Kidney (tissue), 14 donors: ENCODE data around the gene CC2D1B. TPM values are rescaled to one million over a fixed set of nuclear protein-coding genes. Genes with fewer than 3 reads are reported as not detected.

Source experiments
- DNase-seq, 5 donors: peaks; one replicate each; pipeline ENCODE4 v3.0.0-alpha.2; 2013 to 2020
- FAIRE-seq: peaks from 2 replicates; lab custom pipeline; 2012; peaks lifted over from hg19 to GRCh38; lab: Jason Lieb, UNC
- H3K27ac ChIP-seq, 2 donors: one replicate each; pipeline ENCODE4 v1.7.0; 2013; ENCODE audit warnings: low read depth in 2 of 2, low read length in 2 of 2, inconsistent platforms in 1 of 2
- H3K27me3 ChIP-seq: one replicate; pipeline ENCODE4 v1.7.1; 2013; ENCODE audit warnings: low read length, inconsistent platforms; ENCODE audit not compliant: control insufficient read depth, insufficient read depth
- H3K36me3 ChIP-seq, 3 donors: one replicate each; pipeline versions ENCODE4 v1.7.0 to v1.7.1; 2013; ENCODE audit warnings: low read length in 3 of 3, control low read depth in 1 of 3, inconsistent platforms in 1 of 3; ENCODE audit not compliant: insufficient read depth in 3 of 3, control insufficient read depth in 2 of 3
- H3K4me1 ChIP-seq, 3 donors: one replicate each; pipeline versions ENCODE4 v1.7.0 to v1.7.1; 2013; ENCODE audit warnings: low read length in 3 of 3, inconsistent platforms in 1 of 3, low read depth in 1 of 3; ENCODE audit not compliant: control insufficient read depth in 2 of 3, insufficient read depth in 2 of 3
- H3K4me3 ChIP-seq, 3 donors: one replicate each; pipeline versions ENCODE4 v1.7.0 to v1.8.1; 2013; ENCODE audit warnings: low read length in 3 of 3, control low read depth in 1 of 3, inconsistent platforms in 1 of 3
- H3K9ac ChIP-seq, 3 donors: one replicate each; pipeline versions ENCODE4 v1.7.0 to v1.7.1; 2013; ENCODE audit warnings: low read length in 3 of 3, control low read depth in 1 of 3, inconsistent platforms in 1 of 3
- H3K9me3 ChIP-seq, 3 donors: one replicate each; pipeline versions ENCODE4 v1.7.0 to v1.7.1; 2013; ENCODE audit warnings: low read length in 3 of 3, control low read depth in 1 of 3, inconsistent platforms in 1 of 3; ENCODE audit not compliant: control insufficient read depth in 2 of 3, insufficient read depth in 1 of 3
- CTCF ChIP-seq: IDR thresholded peaks from 3 replicates; pipeline ENCODE4 v1.5.1; 2012; ENCODE audit warnings: mild to moderate bottlenecking, moderate library complexity, borderline replicate concordance; ENCODE audit not compliant: insufficient read depth; ENCODE audit errors: extremely low read depth
- intact Hi-C: fragments of 100-400 bp; cut with DNase I; formaldehyde crosslinking; loops from one replicate; pipeline ENCODE4 v1.11.1; 2022
- polyA plus RNA-seq: library from polyadenylated mRNA; stranded (reverse); fragments of 350-450 nt; fragmentation: Illumina TruSeq; extraction: RNeasy Lipid Tissue Mini Kit (QIAGEN cat#74804); gene quantifications from one replicate; pipeline ENCODE4 v1.2.3, GENCODE V29; 2014; ENCODE audit warnings: low read depth, low replicate concordance; ENCODE audit not compliant: insufficient read depth
- total RNA-seq: library from RNA; stranded (reverse); fragmentation: NEBNext Ultra II Directional; extraction: Animal tissue kit (Norgen Biotek cat#: 25700); gene quantifications from one replicate; pipeline ENCODE4 v1.2.1, GENCODE V29; 2021
- donor health status: control.
- donor health status: control.
- donor health status: control.
- donor health status: control.
- donor health status: control.
- donor health status: DM: yes; HTN: yes; CAD: no.
- donor health status: Normal renal cell carcinoma (clear cell type).

Gene CC2D1B
- total and polyA plus RNA-seq, 2 donors from 2014 or later, result 26.9 to 42.5 TPM

- DNase-seq, result peak in 3 of 5 donors; percentile 34 to 48 (median 45)
- no peaks in the 10 kb centered on the region for H3K4me1 ChIP-seq
- peaks cover 0 to 23% (median 9%) of the 10 kb centered on the region in 3 donors for H3K36me3 ChIP-seq
- H3K9me3 ChIP-seq, result no peaks in the 10 kb centered on the region
- no peak overlapping the region for H3K9ac ChIP-seq
- no peaks in the 10 kb centered on the region for H3K27me3 ChIP-seq
- no peak for TF ChIP-seq CTCF
- no peak overlapping the region for H3K4me3 ChIP-seq
- intact Hi-C loops, result no loop called here
- H3K27ac ChIP-seq, result no peak overlapping the region
- FAIRE-seq, result no peak
Measured at GRCh38 chr1:52348704-52349300, 17.2 kb downstream of the CC2D1B start.

- Histone ChIP-seq H3K27ac (no peak overlapping the region), H3K9me3 (no peaks in the 10 kb centered on the region), H3K9ac (no peak overlapping the region), H3K4me3 (no peak overlapping the region), H3K4me1 (no peaks in the 10 kb centered on the region), H3K36me3 (peaks cover 0 to 12% (median 6%) of the 10 kb centered on the region in 3 donors), H3K27me3 (no peaks in the 10 kb centered on the region)
- no peak for FAIRE-seq
- DNase-seq, result no peak
- no peak for TF ChIP-seq CTCF
- intact Hi-C loops, result no loop called here
Measured at GRCh38 chr1:52346653-52347052, 19.4 kb downstream of the CC2D1B start.

- Histone ChIP-seq H3K9me3 (no peaks in the 10 kb centered on the region), H3K36me3 (peaks cover 0 to 12% (median 7%) of the 10 kb centered on the region in 3 donors), H3K4me1 (no peaks in the 10 kb centered on the region), H3K27ac (no peak overlapping the region), H3K9ac (no peak overlapping the region), H3K27me3 (no peaks in the 10 kb centered on the region), H3K4me3 (no peak overlapping the region)
- intact Hi-C loops, result no loop called here
- FAIRE-seq (no peak), DNase-seq (no peak)
- no peak for TF ChIP-seq CTCF
Measured at GRCh38 chr1:52345252-52345651, 20.8 kb downstream of the CC2D1B start.

- intact Hi-C loops, result no loop called here
- peaks cover 0 to 12% (median 7%) of the 10 kb centered on the region in 3 donors for H3K36me3 ChIP-seq
- H3K9ac ChIP-seq, result no peak overlapping the region
- H3K4me1 ChIP-seq, result no peaks in the 10 kb centered on the region
- FAIRE-seq (no peak), DNase-seq (no peak)
- H3K9me3 ChIP-seq, result no peaks in the 10 kb centered on the region
- no peak overlapping the region for H3K27ac ChIP-seq
- no peak for TF ChIP-seq CTCF
- no peak overlapping the region for H3K4me3 ChIP-seq
- H3K27me3 ChIP-seq, result no peaks in the 10 kb centered on the region
Measured at GRCh38 chr1:52343979-52344378, 22.0 kb downstream of the CC2D1B start.
